Measurements from ENCODE around the gene TYW1. TPM values are rescaled to one million over a fixed set of nuclear protein-coding genes. Genes with fewer than 3 reads are reported as not detected.
A peak's percentile ranks its signal among the peaks of the same experiment; 100 is the strongest.
"Not testable (repeated sequence)": the region's sequence is repeated elsewhere in the genome, so short reads cannot be mapped to it uniquely, and the experiment has no call there.

Gene TYW1
- polyA plus RNA-seq (2013, experiment 1 of 2), result 15.0 TPM
- 15.3 TPM for polyA plus RNA-seq (2013, experiment 2 of 2)

- H3K9me3 ChIP-seq (ENCODE audit: insufficient read depth, low read depth, low read length); H3K4me1 ChIP-seq (ENCODE audit: insufficient read depth, low read length); H3K27me3 ChIP-seq (ENCODE audit: insufficient read depth, low read length): not testable (repeated sequence)
- Histone ChIP-seq H3K4me3 (ENCODE audit: low read length) (peak within 1 kb of the TSS; percentile 96), H3K27ac (ENCODE audit: low read depth, low read length) (peak within 1 kb of the TSS; percentile 66; the same call in 1 of the 2 replicates), H3K36me3 (ENCODE audit: insufficient read depth, low read length) (peaks cover 27% of the 10 kb centered on the region), H3K9ac (ENCODE audit: low read depth, low read length) (peak within 1 kb of the TSS; percentile 89)
- under 1% methylated on average over 44 of the region's 44 CpGs for WGBS
Measured at GRCh38 chr7:66996444-66997191, at the start of gene TYW1. Gene TYW1 (plus strand): TSS chr7:66996833. CDS start chr7:66996979, 146 bp downstream.

- WGBS, result 96% methylated on average over 18 of the region's 19 CpGs
- Histone ChIP-seq H3K9me3 (ENCODE audit: insufficient read depth, low read depth, low read length) (no peaks in the 10 kb centered on the region), H3K27me3 (ENCODE audit: insufficient read depth, low read length) (no peaks in the 10 kb centered on the region), H3K27ac (ENCODE audit: low read depth, low read length) (no peak overlapping the region), H3K9ac (ENCODE audit: low read depth, low read length) (no peak overlapping the region), H3K4me1 (ENCODE audit: insufficient read depth, low read length) (no peaks in the 10 kb centered on the region), H3K4me3 (ENCODE audit: low read length) (no peak overlapping the region), H3K36me3 (ENCODE audit: insufficient read depth, low read length) (peaks cover 83% of the 10 kb centered on the region)
Measured at GRCh38 chr7:66948480-66949109, 48.0 kb upstream of the TYW1 start.

- peaks cover 82% of the 10 kb centered on the region for H3K36me3 ChIP-seq (ENCODE audit: insufficient read depth, low read length)
- 100% methylated on average over 3 of the region's 3 CpGs for WGBS
- no peaks in the 10 kb centered on the region for H3K4me1 ChIP-seq (ENCODE audit: insufficient read depth, low read length)
- no peak overlapping the region for H3K4me3 ChIP-seq (ENCODE audit: low read length)
- H3K27ac ChIP-seq (ENCODE audit: low read depth, low read length), result no peak overlapping the region
- H3K27me3 ChIP-seq (ENCODE audit: insufficient read depth, low read length), result no peaks in the 10 kb centered on the region
- no peaks in the 10 kb centered on the region for H3K9me3 ChIP-seq (ENCODE audit: insufficient read depth, low read depth, low read length)
- no peak overlapping the region for H3K9ac ChIP-seq (ENCODE audit: low read depth, low read length)
Measured at GRCh38 chr7:66950311-66950710, 46.3 kb upstream of the TYW1 start.

GRCh38 chr7:66950763-66951162 is 45.9 kb upstream of the TYW1 start:
- Histone ChIP-seq H3K4me1 (ENCODE audit: insufficient read depth, low read length) (no peaks in the 10 kb centered on the region), H3K36me3 (ENCODE audit: insufficient read depth, low read length) (peaks cover 83% of the 10 kb centered on the region), H3K4me3 (ENCODE audit: low read length) (no peak overlapping the region), H3K27ac (ENCODE audit: low read depth, low read length) (no peak overlapping the region), H3K27me3 (ENCODE audit: insufficient read depth, low read length) (no peaks in the 10 kb centered on the region), H3K9me3 (ENCODE audit: insufficient read depth, low read depth, low read length) (no peaks in the 10 kb centered on the region), H3K9ac (ENCODE audit: low read depth, low read length) (no peak overlapping the region)
- WGBS, result 94% methylated on average over 8 of the region's 8 CpGs

GRCh38 chr7:66952343-66953043 is 44.1 kb upstream of the TYW1 start:
- Histone ChIP-seq H3K9ac (ENCODE audit: low read depth, low read length) (no peak overlapping the region), H3K4me3 (ENCODE audit: low read length) (no peak overlapping the region), H3K36me3 (ENCODE audit: insufficient read depth, low read length) (peaks cover 85% of the 10 kb centered on the region), H3K4me1 (ENCODE audit: insufficient read depth, low read length) (no peaks in the 10 kb centered on the region), H3K9me3 (ENCODE audit: insufficient read depth, low read depth, low read length) (no peaks in the 10 kb centered on the region), H3K27ac (ENCODE audit: low read depth, low read length) (no peak overlapping the region), H3K27me3 (ENCODE audit: insufficient read depth, low read length) (no peaks in the 10 kb centered on the region)
- 83% methylated on average over 11 of the region's 11 CpGs for WGBS

- Histone ChIP-seq H3K4me1 (ENCODE audit: insufficient read depth, low read length) (no peaks in the 10 kb centered on the region), H3K9me3 (ENCODE audit: insufficient read depth, low read depth, low read length) (no peaks in the 10 kb centered on the region), H3K4me3 (ENCODE audit: low read length) (no peak overlapping the region), H3K27me3 (ENCODE audit: insufficient read depth, low read length) (no peaks in the 10 kb centered on the region), H3K27ac (ENCODE audit: low read depth, low read length) (no peak overlapping the region), H3K9ac (ENCODE audit: low read depth, low read length) (no peak overlapping the region), H3K36me3 (ENCODE audit: insufficient read depth, low read length) (peaks cover 86% of the 10 kb centered on the region)
- 94% methylated on average over 4 of the region's 5 CpGs for WGBS
Measured at GRCh38 chr7:66953044-66953427, 43.6 kb upstream of the TYW1 start.

GRCh38 chr7:66957595-66958290 is 38.9 kb upstream of the TYW1 start:
- WGBS, result 95% methylated on average over 13 of the region's 13 CpGs
- Histone ChIP-seq H3K4me3 (ENCODE audit: low read length) (no peak overlapping the region), H3K27ac (ENCODE audit: low read depth, low read length) (no peak overlapping the region), H3K27me3 (ENCODE audit: insufficient read depth, low read length) (no peaks in the 10 kb centered on the region), H3K9me3 (ENCODE audit: insufficient read depth, low read depth, low read length) (no peaks in the 10 kb centered on the region), H3K4me1 (ENCODE audit: insufficient read depth, low read length) (no peaks in the 10 kb centered on the region), H3K36me3 (ENCODE audit: insufficient read depth, low read length) (peaks cover 54% of the 10 kb centered on the region), H3K9ac (ENCODE audit: low read depth, low read length) (no peak overlapping the region)

GRCh38 chr7:66958538-66959350 is 37.9 kb upstream of the TYW1 start:
- H3K4me3 ChIP-seq (ENCODE audit: low read length), result no peak overlapping the region
- 94% methylated on average over 17 of the region's 17 CpGs for WGBS
- no peaks in the 10 kb centered on the region for H3K27me3 ChIP-seq (ENCODE audit: insufficient read depth, low read length)
- peaks cover 47% of the 10 kb centered on the region for H3K36me3 ChIP-seq (ENCODE audit: insufficient read depth, low read length)
- H3K9me3 ChIP-seq (ENCODE audit: insufficient read depth, low read depth, low read length), result no peaks in the 10 kb centered on the region
- no peak overlapping the region for H3K9ac ChIP-seq (ENCODE audit: low read depth, low read length)
- H3K4me1 ChIP-seq (ENCODE audit: insufficient read depth, low read length), result no peaks in the 10 kb centered on the region
- no peak overlapping the region for H3K27ac ChIP-seq (ENCODE audit: low read depth, low read length)

GRCh38 chr7:66960192-66960591 is 36.4 kb upstream of the TYW1 start:
- H3K27me3 ChIP-seq (ENCODE audit: insufficient read depth, low read length), result no peaks in the 10 kb centered on the region
- peaks cover 34% of the 10 kb centered on the region for H3K36me3 ChIP-seq (ENCODE audit: insufficient read depth, low read length)
- H3K9me3 ChIP-seq (ENCODE audit: insufficient read depth, low read depth, low read length), result no peaks in the 10 kb centered on the region
- no peak overlapping the region for H3K9ac ChIP-seq (ENCODE audit: low read depth, low read length)
- no peak overlapping the region for H3K4me3 ChIP-seq (ENCODE audit: low read length)
- no peaks in the 10 kb centered on the region for H3K4me1 ChIP-seq (ENCODE audit: insufficient read depth, low read length)
- H3K27ac ChIP-seq (ENCODE audit: low read depth, low read length), result no peak overlapping the region
- 97% methylated on average over 4 of the region's 4 CpGs for WGBS

- WGBS, result 93% methylated on average over 5 of the region's 5 CpGs
- no peak overlapping the region for H3K9ac ChIP-seq (ENCODE audit: low read depth, low read length)
Measured at GRCh38 chr7:66961096-66961495, 35.5 kb upstream of the TYW1 start.

More at GRCh38 chr7:66961096-66961495, 35.5 kb upstream of the TYW1 start:
- Histone ChIP-seq H3K36me3 (ENCODE audit: insufficient read depth, low read length) (peaks cover 25% of the 10 kb centered on the region), H3K4me1 (ENCODE audit: insufficient read depth, low read length) (no peaks in the 10 kb centered on the region), H3K27ac (ENCODE audit: low read depth, low read length) (no peak overlapping the region), H3K9me3 (ENCODE audit: insufficient read depth, low read depth, low read length) (no peaks in the 10 kb centered on the region), H3K4me3 (ENCODE audit: low read length) (no peak overlapping the region), H3K27me3 (ENCODE audit: insufficient read depth, low read length) (no peaks in the 10 kb centered on the region)
